Superior temporal gyrus (tissue), 1 donor: ENCODE data around the gene MFN1.

ENCODE experiments used
- DNase-seq: peaks from one replicate; pipeline ENCODE4 v3.0.0-alpha.2; 2016; ENCODE audit errors: extremely low spot score

Gene MFN1

DNA sequence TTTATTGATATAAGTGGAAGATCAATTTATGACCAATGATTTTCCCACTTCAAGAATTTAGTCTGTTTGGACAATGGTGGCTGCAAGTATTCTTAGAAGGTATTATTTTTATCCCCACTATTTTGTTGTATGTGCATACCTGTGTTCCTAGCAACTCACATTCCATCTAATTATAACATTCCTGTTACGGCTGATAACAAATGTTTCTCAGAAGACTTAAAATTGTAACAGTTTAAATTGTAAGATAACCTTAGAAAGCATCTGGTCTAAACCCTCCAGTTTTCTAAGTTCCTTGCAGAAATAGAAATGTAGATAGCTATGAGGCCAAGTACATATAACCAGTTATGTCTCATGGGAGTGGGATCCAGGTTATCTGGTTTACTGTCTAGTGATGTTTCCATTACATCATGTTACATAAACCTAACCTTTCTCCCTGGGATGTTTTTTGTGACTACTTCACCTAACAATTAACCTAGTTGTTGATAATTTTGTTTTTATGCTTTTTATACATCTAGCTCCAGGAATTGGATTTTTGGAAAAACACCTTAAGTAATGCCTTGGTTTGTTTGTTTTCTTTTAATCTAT is 11.1 kb upstream of the MFN1 start:
- no peak for DNase-seq

DNA sequence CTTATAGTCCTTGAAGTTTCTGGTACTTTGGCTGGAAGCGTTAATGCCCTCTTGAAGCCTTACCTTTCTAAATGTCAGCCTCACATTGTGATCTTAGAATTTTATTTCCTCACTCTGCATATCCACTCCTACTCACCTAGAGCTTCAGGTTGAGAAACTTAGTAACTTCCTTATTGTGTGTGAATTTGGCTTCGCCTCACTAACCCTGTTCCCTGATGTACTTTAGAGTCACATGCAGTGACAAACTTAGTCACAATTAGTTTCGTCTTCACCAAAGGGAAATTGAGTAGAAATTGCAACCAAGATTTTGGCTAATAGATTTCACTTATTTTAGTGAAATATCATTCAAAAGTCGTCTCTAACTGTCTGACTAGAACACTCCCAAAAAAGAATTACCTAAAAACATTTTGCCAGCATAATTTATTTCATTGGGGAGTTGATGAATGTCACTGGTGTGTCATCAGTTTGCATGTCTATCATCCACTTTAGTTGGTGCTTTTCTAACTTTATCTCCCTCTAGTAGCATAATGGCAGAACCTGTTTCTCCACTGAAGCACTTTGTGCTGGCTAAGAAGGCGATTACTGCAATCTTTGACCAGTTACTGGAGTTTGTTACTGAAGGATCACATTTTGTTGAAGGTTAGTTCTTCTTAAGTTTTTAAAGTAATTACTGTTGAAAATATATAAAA is 960 bp downstream of the MFN1 start:
- no peak for DNase-seq

DNA sequence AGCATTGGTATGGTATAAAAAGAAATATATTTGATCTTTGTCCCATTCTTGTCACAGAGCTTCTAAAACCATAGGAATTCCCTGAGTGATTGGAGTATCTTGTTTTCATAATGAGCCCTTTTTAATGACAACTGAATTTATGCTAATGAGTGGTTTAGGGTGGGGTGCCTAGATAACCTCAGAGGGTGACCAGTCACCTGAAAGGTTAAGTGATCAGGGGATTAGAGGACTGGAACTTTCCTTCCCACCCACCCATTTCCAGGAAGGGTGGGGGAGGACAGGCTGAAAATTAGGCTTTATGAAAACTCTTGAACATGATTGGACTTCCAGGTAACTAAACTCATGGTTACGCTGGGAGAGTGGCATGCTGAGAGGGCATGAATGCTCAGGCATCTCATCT is 8.5 kb downstream of the MFN1 start:
- no peak for DNase-seq

DNA sequence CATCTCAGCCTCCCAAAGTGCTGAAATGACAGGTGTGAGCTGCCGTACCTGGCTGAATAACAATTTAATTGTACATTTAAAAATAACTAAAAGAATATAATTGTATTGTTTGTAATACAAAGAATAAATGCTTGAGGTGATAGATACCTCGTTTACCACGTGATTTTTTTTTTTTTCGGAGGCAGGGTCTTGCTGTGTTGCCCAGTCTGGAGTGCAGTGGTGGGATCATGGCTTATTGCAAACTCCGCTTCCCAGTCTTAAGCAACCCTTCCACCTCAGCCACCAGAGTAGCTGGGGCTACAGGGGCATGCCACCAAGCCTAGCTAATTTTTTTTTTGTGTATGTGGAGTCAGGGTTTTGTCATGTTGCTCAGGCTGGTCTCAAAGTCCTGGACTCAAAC is 15.8 kb downstream of the MFN1 start:
- no peak for DNase-seq

DNA sequence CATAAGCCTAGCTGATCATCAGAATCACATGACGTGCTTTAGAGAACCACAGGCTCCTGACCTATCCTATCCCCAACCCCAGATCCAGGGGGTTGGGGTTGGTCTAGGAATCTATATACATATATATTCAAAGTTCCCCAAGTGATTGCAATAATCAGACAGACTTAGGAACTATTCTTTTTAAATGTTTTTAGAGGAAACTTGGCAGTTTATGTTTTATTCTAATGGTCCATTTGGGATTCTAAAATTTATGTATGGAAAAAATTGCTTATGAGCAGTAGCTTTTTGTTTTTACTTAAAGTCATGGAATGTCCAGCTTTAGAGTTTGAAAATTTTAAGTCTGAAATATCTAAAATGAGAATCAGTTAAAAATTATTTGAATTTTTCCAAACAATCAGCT is 22.1 kb downstream of the MFN1 start:
- DNase-seq = no peak

DNA sequence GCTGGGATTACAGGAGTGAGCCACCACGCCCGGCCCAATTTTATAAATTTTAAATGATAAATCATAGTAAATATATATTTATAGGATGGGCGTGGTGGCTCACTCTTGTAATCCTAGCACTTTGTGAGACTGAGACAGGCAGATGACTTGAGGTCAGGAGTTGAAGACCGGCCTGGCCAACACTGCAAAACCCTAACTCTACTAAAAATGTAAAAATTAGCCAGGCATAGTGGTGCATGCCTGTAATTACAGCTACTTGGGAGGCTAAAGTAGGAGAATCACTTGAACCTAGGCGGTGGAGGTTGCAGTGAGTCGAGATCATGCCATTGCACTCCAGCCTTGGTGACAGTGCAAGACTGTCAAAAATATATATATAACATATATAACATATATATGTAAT is 26.4 kb downstream of the MFN1 start:
- DNase-seq = no peak

DNA sequence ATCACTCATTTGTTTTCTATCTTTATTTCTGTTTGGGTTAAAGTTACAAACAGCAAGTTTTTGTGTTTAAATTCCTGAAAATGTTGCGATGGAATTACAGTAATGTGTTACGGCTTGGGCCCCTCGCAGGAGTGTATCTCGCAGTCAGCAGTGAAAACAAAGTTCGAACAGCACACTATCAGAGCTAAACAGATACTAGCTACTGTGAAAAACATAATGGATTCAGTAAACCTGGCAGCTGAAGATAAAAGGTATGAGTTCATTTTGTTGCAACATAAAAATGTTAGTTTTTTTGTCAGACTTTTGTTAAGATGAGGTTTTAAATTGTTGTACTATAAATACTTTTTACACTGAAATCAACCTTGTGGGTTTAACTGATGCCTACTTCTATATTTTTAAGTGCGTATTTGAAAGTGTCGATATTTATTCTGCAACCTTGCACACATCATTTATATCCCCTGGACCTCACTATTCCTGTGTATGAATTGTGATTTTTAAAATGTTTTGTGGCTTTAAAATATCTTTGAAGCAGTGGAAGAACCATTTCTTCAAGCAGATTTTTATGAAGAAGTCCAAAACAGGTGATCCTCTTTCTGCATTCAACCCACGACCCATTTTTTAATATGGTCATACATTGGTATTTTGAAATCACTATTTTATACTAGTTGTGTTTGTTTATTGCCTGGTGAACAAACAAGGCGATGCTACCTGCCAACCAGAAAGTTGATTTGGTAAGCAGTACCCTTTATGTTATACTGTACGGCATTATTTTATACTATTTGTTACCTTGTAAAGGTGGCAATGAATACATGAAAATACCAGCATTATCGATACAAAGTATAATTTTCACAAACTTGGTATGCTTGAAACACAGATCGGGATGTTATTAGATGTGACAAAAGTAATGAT is 27.8 kb downstream of the MFN1 start:
- no peak for DNase-seq

DNA sequence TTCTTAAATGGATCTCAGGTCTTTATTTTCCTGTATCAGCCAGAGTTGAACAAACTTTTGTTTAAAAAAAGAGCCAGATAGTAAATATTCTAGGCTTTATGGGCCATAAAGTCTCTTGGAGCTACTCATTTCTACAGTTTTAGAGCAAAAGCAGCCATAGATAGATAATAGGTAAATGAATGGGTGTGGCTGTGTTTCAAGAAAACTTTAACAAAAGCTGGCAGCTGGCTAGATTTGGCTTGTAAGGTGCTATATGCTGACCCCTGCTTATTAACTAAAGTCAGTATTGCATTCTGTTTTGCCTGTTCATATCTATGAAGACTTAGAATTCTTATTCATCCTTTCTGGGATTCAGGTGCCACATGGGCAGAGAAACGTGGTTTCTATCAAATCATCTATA is 29.0 kb downstream of the MFN1 start:
- no peak for DNase-seq

DNA sequence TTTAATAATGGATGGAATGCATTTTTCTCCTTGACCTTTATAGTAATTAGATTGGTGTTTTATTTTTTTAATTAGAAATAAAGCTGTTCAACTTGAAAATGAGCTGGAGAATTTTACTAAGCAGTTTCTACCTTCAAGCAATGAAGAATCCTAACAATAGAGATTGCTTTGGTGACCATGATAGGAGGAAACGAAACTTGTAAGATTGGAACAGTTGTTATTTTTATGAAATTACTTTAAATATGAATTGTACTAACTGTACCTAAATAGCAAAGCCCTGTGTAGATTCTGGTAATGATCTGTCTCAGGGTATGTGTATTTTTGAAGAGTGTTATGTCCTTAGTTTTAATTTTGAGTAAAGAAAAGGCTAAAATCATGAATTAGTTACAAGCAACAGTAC is 44.4 kb downstream of the MFN1 start:
- DNase-seq = no peak

DNA sequence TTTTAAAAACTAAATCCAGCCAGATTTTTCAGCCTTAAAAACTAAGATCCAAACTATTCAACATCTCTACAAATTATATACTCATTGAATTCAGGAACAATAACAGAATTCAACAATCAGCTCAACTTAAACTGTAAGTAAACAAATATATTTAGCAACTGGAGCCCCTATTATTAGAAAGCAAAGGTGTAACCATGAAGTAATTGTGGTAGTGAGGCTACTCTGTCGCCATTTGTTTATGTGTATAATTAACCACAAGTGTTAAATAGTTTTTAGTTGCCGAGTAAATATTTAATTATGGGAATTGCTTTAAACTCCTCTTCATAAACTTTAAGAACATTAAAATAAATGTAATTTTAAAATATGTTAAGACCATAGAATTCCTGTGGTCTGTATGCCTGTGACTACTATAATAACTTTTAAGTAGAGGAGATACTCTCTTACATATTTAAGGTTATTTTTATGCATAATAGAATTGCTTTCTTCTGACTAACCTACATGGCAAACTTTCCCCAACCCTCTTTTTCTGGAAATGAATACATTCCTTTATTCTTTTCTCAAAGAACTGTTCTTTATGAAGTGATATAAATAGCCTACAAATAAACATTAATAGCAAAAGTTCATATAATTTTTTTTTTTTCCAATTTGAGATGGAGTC is 51.2 kb downstream of the MFN1 start:
- no peak for DNase-seq

DNA sequence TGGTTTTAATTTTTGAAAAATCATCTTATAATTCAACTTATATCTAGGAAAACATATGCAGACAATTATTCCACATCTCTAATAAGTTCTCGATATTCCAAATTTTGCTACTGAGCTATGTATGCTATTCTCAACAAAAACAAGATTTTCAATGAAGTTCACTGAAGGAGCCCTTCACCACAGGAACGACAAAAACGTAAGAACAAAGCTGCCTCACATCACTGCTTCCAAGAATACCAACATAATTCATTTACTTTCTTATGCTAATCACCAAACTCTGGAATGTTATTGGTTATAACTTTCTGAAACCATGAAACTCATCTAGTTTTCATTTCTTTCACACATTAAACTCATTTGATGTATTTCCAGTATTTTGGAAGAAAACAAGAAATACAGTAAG is 54.1 kb downstream of the MFN1 start:
- DNase-seq = no peak

DNA sequence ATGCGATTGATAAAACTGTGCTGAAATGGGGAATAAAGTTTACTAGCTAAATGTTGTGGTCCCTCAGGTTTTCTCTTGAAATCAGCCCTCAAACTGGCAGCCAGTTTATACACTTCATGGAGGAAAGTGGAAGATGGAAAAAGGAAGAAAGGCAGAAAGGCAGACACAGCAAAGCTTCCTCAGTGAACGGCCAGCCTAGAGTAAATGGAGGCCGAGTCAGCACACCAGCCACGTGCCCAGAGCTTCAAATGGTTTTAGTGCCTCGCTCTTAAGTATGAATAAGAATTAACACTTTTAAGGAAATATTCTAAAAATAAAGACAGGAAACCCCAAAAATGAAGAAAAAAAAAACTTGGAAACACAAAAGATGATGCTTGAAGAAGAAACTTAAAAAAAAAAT is 55.5 kb downstream of the MFN1 start:
- DNase-seq = no peak

DNA sequence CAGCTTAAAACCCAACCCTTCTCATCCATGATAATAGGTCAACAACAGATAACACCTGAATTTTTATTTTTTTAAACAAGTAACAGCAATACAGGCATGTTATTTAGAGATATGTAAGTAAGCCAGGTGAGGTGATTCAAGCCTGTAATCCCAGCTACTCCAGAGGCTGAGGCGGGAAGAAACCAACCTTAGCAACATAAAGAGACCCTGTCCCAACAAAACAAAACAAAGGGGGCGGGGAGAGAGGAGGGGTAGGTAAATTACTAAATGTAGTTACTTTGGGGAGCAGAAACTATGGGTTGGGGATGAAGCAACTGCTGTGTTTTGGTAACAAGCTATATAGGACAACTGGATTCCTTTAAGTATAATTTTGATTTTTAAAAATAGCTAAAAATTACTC is 56.8 kb downstream of the MFN1 start:
- DNase-seq = no peak

DNA sequence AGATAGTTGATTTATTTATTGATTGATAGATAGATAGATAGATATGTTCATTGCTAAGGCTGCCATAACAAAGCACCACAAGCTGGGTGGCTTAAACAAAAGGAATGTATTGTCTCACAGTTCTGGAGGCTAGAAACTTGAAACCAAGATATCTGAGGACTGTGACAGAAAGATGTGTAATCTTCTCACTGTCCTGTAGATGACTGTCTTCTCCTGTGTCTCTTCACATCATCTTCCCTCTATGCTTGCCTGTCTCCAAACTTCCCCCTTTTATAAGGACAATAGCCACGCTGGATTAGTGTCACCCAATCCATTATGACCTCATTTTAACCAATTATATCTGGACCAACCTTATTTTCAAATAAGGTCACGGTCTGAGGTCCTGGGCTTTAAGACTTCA is 62.8 kb downstream of the MFN1 start:
- DNase-seq = no peak

DNA sequence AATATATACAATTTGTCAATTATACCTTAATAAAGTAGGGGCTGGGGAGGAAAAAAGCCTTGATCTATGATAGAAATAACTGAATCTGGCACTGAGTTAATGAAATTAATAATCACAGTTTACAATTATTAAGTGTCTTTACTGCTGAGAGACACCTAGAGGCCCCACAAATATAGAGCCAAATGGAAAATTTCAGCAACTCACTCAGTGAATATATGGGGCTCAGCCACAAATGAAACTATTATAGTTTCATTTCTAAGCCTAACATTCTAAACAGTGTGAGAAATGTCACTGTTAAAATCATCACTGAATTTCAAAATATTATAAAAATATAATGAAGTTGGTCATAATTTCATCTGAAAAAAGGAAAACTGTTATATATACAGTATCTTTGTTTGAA is 63.5 kb downstream of the MFN1 start:
- DNase-seq = no peak

DNA sequence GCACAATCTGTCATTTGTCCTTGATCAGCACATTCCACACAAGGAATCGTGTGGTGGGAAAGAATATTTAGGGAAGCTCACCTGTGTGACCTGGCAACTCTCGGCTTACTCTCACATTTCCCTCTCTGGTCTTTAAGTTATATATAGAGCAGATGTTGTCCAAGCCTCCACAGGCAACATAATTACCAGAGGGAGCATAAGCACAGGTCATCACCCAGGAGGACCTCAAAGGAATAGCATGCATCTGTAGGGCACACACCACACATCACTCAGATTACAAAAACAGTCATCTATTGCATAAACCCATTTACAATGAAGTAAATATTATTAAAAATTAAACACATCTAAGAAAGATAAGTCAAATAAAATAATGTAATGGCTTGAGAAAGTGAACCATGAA is 67.3 kb downstream of the MFN1 start:
- no peak for DNase-seq

DNA sequence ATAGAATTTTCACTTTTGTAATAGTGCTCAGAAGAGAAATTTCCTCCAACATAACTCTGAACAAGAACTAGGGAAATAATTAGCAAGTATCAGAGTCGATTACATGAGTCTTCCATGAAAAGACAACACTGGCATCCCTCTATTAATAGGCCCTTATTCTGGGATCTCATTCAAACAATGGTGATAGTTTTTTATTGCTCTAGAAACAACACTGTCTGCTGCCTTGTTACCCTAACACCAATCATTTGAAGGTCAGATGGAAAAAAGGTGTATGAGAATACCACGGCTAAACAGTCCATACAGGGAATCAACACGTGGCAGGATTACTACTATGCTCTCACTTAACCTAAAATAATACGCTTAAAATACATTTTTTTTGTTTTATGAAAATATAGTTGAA is 67.9 kb downstream of the MFN1 start:
- no peak for DNase-seq

DNA sequence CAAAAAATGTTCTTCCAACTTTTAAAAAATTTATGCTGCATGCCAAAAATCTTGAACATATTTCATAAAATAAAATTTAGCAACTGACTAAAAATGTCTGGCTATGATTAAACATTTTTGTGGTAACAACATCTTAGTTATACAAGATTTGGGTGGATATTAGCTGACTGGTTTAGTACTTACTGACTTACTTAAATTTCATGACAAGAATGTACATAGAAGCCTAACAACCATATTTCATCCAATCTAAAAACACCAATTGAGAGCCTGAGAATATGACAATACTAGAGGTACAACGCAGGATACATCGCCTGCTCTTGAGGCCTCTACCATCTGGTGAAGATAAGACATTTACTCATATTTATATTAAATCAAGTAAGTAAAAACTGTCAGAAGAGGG is 69.2 kb downstream of the MFN1 start:
- no peak for DNase-seq

DNA sequence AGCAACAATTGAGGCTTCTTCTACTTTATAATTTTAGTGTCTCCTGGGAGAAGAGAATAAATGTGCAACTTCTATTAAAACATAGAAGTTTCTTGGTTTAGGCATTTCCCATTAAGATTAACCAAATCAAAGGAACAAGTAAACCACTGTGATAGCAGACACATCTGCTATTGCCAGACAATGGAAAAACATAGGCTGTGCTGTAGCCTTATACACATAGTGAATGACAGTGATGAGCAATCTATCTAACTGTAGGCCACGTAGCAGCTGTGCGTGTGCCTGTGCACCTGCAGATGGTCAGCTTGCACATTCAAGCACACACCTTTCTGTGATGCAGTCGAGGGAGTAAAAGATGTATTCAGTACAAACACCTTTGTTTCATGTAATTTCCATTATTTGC is 71.1 kb downstream of the MFN1 start:
- no peak for DNase-seq

DNA sequence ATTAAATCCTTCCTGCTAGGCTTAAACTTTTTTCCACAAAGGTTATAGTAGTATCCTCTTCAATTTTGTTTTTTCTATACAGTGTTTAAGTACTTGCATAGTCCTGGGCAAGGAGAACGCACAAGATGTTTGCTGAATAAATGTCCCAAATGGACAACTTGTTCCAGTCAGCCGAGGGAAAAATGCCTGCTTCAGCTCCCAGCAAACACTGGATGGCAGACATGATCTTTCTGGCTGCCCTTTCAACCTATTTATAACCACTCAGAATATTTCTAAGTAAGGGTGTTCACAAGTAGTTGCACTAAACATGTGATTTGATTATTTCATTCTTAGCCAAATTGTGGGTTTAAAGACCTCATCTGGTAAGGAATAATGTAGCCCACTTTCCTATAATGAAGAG is 74.0 kb downstream of the MFN1 start:
- peak; percentile 75 for DNase-seq

DNA sequence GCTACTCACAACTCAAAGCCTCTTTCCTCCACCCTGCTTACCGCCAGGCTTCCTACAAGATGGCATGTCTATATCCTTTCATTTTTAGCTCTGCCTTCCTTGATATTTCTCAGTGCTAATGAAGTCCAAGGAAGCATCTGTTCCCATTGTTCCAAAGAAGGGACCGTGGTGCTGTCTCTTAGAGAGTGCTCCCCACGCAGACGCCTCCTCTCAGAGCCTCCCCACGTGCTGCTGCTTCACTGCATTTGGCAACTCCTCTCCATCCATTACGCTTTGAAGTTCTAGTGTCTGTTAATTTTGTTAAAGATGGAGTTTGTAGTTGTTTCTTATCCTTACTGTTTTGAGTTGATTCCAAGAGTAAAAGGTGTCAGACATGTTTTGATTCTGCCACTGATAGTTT is 77.6 kb downstream of the MFN1 start:
- no peak for DNase-seq

DNA sequence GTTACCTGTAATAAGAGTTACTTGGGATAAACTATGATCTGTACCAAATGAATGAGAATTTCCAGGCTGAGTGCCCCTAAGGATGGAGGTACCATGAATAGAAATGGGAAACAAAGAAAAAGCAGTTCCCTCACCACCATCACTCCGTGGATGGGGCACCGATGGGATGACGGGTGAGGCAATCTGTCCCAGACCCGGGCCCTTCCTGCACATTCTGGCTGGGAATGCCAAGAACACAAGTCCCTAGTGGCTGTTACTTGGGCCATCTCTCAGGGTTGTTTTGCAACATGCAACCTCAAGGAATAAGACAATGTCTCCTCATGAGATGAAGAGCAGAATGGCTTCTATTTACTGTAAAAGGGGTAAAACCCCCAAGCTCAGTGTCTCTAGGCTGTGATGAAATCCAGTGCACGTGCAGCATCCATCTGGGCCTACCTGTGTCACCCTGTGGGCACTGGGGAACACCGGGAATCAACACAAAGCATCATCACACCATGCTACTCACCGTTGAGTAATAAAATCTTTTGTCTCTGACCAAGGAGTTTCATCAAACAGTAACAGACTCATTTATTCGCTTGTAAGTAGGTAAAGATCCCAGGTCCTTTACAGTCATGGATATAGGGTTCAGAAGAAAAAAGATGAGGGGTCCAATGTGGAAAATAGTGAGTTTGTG is 81.5 kb downstream of the MFN1 start:
- DNase-seq = no peak
